GM23338 (cell line): ENCODE data around the gene JARID2. TPM values are rescaled to one million over a fixed set of nuclear protein-coding genes. Genes with fewer than 3 reads are reported as not detected.
"Not testable (repeated sequence)": the region's sequence is repeated elsewhere in the genome, so short reads cannot be mapped to it uniquely, and the experiment has no call there.

Experiments
- ATAC-seq: fragments of 200-7000 bp; cut with Tn5 transposase; 3 replicates; pipeline ENCODE4 v1.9.1; 2020
- DNase-seq: peaks from one replicate; pipeline ENCODE4 v3.0.0-alpha.2; 2015; ENCODE audit warnings: low spot score
- H2AFZ ChIP-seq: fragments of 200-600 bp; sonication (generic); 2 replicates; pipeline ENCODE4 v1.8.0; 2016; ENCODE audit warnings: antibody characterized with exemption, mild to moderate bottlenecking, moderate library complexity
- H3F3A ChIP-seq: fragments of 200-600 bp; sonication (generic); replicated peaks from 2 replicates; pipeline ENCODE4 v1.8.0; 2017; ENCODE audit warnings: antibody characterized with exemption, mixed run types, low read depth
- H3K27ac ChIP-seq: fragments of 200-600 bp; sonication (generic); 2 replicates; pipeline ENCODE4 v1.6.1; 2016; ENCODE audit warnings: low read depth
- H3K27me3 ChIP-seq: fragments of 200-600 bp; sonication (generic); 2 replicates; pipeline ENCODE4 v1.8.0; 2016; ENCODE audit warnings: mild to moderate bottlenecking, mixed run types, moderate library complexity; ENCODE audit not compliant: insufficient read depth
- H3K36me3 ChIP-seq: fragments of 200-600 bp; sonication (generic); 2 replicates; pipeline ENCODE4 v1.8.0; 2016; ENCODE audit warnings: mild to moderate bottlenecking; ENCODE audit not compliant: insufficient read depth
- H3K4me1 ChIP-seq: fragments of 200-600 bp; sonication (generic); 2 replicates; pipeline ENCODE4 v1.8.0; 2016; ENCODE audit warnings: mild to moderate bottlenecking, moderate library complexity; ENCODE audit not compliant: insufficient read depth
- H3K4me2 ChIP-seq: fragments of 200-600 bp; sonication (generic); 2 replicates; pipeline ENCODE4 v1.7.1; 2017; ENCODE audit warnings: mixed run types
- H3K4me3 ChIP-seq: fragments of 200-600 bp; sonication (generic); 2 replicates; pipeline ENCODE4 v1.6.1; 2016; ENCODE audit warnings: mixed run types
- H3K79me2 ChIP-seq: fragments of 200-600 bp; sonication (generic); replicated peaks from 2 replicates; pipeline ENCODE4 v1.8.0; 2017; ENCODE audit warnings: mild to moderate bottlenecking; ENCODE audit not compliant: insufficient read depth
- H3K9me2 ChIP-seq: fragments of 200-600 bp; sonication (generic); 2 replicates; pipeline ENCODE4 v1.8.0; 2017; ENCODE audit not compliant: insufficient read depth
- H4K20me1 ChIP-seq: fragments of 200-600 bp; sonication (generic); replicated peaks from 2 replicates; pipeline ENCODE4 v1.8.0; 2017; ENCODE audit warnings: mild to moderate bottlenecking; ENCODE audit not compliant: insufficient read depth
- H3K27ac Mint-ChIP-seq: 2 replicates; pipeline ENCODE4 v1.8.0; 2020; ENCODE audit warnings: inconsistent platforms, mild to moderate bottlenecking, moderate library complexity, mixed read lengths
- H3K27me3 Mint-ChIP-seq: 3 replicates; pipeline ENCODE4 v1.8.0; 2022; ENCODE audit warnings: low read depth, mild to moderate bottlenecking, moderate library complexity, mixed read lengths, inconsistent platforms; ENCODE audit not compliant: insufficient read depth, poor library complexity
- H3K36me3 Mint-ChIP-seq: 3 replicates; pipeline ENCODE4 v1.8.0; 2021; ENCODE audit warnings: low read depth, mild to moderate bottlenecking, inconsistent platforms, moderate library complexity, mixed read lengths
- H3K4me1 Mint-ChIP-seq: 3 replicates; pipeline ENCODE4 v1.8.0; 2020; ENCODE audit warnings: mild to moderate bottlenecking, inconsistent platforms, mixed read lengths
- H3K4me3 Mint-ChIP-seq: 3 replicates; pipeline ENCODE4 v1.8.0; 2021; ENCODE audit warnings: moderate library complexity, mild to moderate bottlenecking, inconsistent platforms, mixed read lengths
- H3K9me3 Mint-ChIP-seq: 3 replicates; pipeline ENCODE4 v1.8.0; 2020; ENCODE audit warnings: moderate library complexity, mild to moderate bottlenecking, inconsistent platforms, mixed read lengths
- CTCF ChIP-seq, 2 experiments: fragments of 200-600 bp in 1 of 2; sonication (generic) in 1 of 2; conservative IDR thresholded peaks; 2 replicates each; pipeline versions ENCODE4 v1.5.1 to v1.6.1; 2016 to 2017; ENCODE audit warnings: antibody characterized with exemption in 2 of 2, low read depth in 2 of 2, mild to moderate bottlenecking in 2 of 2, moderate library complexity in 1 of 2
- EZH2 ChIP-seq: fragments of 200-600 bp; sonication (generic); IDR thresholded peaks from one replicate; pipeline ENCODE4 v1.8.0; 2017; ENCODE audit warnings: antibody characterized with exemption, mild to moderate bottlenecking, low read depth; ENCODE audit not compliant: unreplicated experiment
- EZH2phosphoT487 ChIP-seq: fragments of 200-600 bp; sonication (generic); IDR thresholded peaks from one replicate; pipeline ENCODE4 v1.8.1; 2018; ENCODE audit warnings: antibody characterized with exemption; ENCODE audit not compliant: unreplicated experiment
- JUNB ChIP-seq: IDR thresholded peaks from one replicate; pipeline ENCODE4 v1.6.1; 2016; ENCODE audit warnings: antibody characterized with exemption; ENCODE audit not compliant: unreplicated experiment
- POLR2AphosphoS5 ChIP-seq: IDR thresholded peaks from 2 replicates; pipeline ENCODE4 v1.6.1; 2016; ENCODE audit warnings: antibody characterized with exemption, low read depth
- STAT1 ChIP-seq: IDR thresholded peaks from one replicate; pipeline ENCODE4 v1.6.1; 2016; ENCODE audit warnings: antibody characterized with exemption; ENCODE audit not compliant: unreplicated experiment
- ZNF114 ChIP-seq: fragments of 250-450 bp; sonication (Bioruptor Pico); IDR thresholded peaks from 2 replicates; pipeline ENCODE4 v1.5.0; 2020; ENCODE audit warnings: mild to moderate bottlenecking, moderate library complexity
- ZNF331 ChIP-seq: fragments of 250-450 bp; sonication (Bioruptor Pico); IDR thresholded peaks from 2 replicates; pipeline ENCODE4 v1.5.0; 2020; ENCODE audit warnings: low read depth, mild to moderate bottlenecking, moderate library complexity
- polyA plus RNA-seq: library from polyadenylated mRNA; unstranded; fragments of >200 nt; fragmentation: Nextera tagmentation; extraction: Ambion mirVana; gene quantifications from 2 replicates; pipeline ENCODE4 v1.2.1, GENCODE V29; 2016
- total RNA-seq: library from RNA; depleted of rRNA; stranded (reverse); fragments of >200 nt; shearing (Covaris generic); gene quantifications from 2 replicates; pipeline ENCODE4 v1.2.3, GENCODE V29; 2014
- TF ChIP-seq, protein P1 (sequence below): fragments of 250-450 bp; sonication (Bioruptor Pico); IDR thresholded peaks from 2 replicates; pipeline ENCODE4 v1.5.0; 2020; ENCODE audit warnings: mild to moderate bottlenecking, moderate library complexity
- TF ChIP-seq, protein P2 (sequence below): IDR thresholded peaks from one replicate; pipeline ENCODE4 v1.6.1; 2018; ENCODE audit warnings: antibody characterized with exemption; ENCODE audit not compliant: unreplicated experiment

Gene JARID2
- total and polyA plus RNA-seq, 2 experiments from 2014 or later: 92.8 to 196 TPM

- not testable (repeated sequence) for H3K4me1 Mint-ChIP-seq, H3K4me1 ChIP-seq, ATAC-seq, H3K9me2 ChIP-seq, H3K27me3 ChIP-seq, H3K4me2 ChIP-seq, H3K4me3 Mint-ChIP-seq, H3K4me3 ChIP-seq, H3K36me3 ChIP-seq, H3K27me3 Mint-ChIP-seq, H3F3A ChIP-seq, H3K79me2 ChIP-seq, DNase-seq, H2AFZ ChIP-seq, H3K27ac Mint-ChIP-seq, H4K20me1 ChIP-seq, H3K27ac ChIP-seq
- H3K36me3 Mint-ChIP-seq: peaks cover 15% of the 10 kb centered on the region
- peaks cover 12% of the 10 kb centered on the region for H3K9me3 Mint-ChIP-seq
Observed at GRCh38 chr6:15543332-15543917, 297.6 kb downstream of the JARID2 start.

DNA sequence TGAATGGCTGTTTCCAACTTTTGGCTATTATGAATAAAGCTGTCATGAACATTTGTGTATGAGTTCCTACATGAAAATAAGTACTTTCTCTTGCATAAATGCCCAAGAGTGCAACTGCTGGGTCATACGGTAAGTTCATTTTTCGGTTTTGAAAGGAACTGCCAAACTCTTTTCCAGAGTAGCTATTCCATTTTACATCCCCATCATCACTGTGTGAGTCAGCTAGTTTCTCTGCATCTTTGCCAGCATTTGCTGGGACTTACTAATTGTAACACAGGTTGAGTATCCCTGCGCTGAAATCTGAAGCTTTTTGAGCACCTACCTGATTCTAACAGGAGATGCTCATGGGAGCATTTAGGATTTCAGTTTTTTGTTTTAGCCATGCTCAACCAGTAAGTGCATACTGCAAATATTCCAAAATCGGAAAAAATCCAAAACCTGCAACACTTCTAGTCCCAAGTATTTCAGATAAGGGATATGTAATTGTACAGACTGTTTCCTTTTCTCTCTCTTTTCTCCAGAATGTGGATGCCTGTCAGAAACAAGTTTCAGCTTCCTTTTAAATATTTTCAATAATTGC is 298.5 kb downstream of the JARID2 start:
- H4K20me1 ChIP-seq: no peaks in the 10 kb centered on the region
- H3F3A ChIP-seq: no peaks in the 10 kb centered on the region
- H3K27ac ChIP-seq: no peak overlapping the region
- H3K36me3 Mint-ChIP-seq: peaks cover 15% of the 10 kb centered on the region
- H3K9me3 Mint-ChIP-seq: peaks cover 12% of the 10 kb centered on the region
- H3K27ac Mint-ChIP-seq: no peak overlapping the region
- ATAC-seq (no peak), DNase-seq (no peak)
- H3K27me3 Mint-ChIP-seq: peaks cover 3% of the 10 kb centered on the region
- no peaks in the 10 kb centered on the region for H3K27me3 ChIP-seq
- peaks cover under 1% of the 10 kb centered on the region; the same call in 1 of the 2 replicates for H3K4me1 ChIP-seq
- no peaks in the 10 kb centered on the region for H3K36me3 ChIP-seq
- H3K4me1 Mint-ChIP-seq: peaks cover 7% of the 10 kb centered on the region
- no peak overlapping the region for H3K4me3 ChIP-seq
- H3K79me2 ChIP-seq: no peaks in the 10 kb centered on the region
- H3K4me2 ChIP-seq: no peak overlapping the region
- no peak overlapping the region for H3K4me3 Mint-ChIP-seq
- no peaks in the 10 kb centered on the region; the same call in 1 of the 2 replicates for H3K9me2 ChIP-seq
- no peak overlapping the region for H2AFZ ChIP-seq
- TF ChIP-seq POLR2AphosphoS5: no peak
- TF ChIP-seq EZH2: no peak
- TF ChIP-seq, protein P1, sequence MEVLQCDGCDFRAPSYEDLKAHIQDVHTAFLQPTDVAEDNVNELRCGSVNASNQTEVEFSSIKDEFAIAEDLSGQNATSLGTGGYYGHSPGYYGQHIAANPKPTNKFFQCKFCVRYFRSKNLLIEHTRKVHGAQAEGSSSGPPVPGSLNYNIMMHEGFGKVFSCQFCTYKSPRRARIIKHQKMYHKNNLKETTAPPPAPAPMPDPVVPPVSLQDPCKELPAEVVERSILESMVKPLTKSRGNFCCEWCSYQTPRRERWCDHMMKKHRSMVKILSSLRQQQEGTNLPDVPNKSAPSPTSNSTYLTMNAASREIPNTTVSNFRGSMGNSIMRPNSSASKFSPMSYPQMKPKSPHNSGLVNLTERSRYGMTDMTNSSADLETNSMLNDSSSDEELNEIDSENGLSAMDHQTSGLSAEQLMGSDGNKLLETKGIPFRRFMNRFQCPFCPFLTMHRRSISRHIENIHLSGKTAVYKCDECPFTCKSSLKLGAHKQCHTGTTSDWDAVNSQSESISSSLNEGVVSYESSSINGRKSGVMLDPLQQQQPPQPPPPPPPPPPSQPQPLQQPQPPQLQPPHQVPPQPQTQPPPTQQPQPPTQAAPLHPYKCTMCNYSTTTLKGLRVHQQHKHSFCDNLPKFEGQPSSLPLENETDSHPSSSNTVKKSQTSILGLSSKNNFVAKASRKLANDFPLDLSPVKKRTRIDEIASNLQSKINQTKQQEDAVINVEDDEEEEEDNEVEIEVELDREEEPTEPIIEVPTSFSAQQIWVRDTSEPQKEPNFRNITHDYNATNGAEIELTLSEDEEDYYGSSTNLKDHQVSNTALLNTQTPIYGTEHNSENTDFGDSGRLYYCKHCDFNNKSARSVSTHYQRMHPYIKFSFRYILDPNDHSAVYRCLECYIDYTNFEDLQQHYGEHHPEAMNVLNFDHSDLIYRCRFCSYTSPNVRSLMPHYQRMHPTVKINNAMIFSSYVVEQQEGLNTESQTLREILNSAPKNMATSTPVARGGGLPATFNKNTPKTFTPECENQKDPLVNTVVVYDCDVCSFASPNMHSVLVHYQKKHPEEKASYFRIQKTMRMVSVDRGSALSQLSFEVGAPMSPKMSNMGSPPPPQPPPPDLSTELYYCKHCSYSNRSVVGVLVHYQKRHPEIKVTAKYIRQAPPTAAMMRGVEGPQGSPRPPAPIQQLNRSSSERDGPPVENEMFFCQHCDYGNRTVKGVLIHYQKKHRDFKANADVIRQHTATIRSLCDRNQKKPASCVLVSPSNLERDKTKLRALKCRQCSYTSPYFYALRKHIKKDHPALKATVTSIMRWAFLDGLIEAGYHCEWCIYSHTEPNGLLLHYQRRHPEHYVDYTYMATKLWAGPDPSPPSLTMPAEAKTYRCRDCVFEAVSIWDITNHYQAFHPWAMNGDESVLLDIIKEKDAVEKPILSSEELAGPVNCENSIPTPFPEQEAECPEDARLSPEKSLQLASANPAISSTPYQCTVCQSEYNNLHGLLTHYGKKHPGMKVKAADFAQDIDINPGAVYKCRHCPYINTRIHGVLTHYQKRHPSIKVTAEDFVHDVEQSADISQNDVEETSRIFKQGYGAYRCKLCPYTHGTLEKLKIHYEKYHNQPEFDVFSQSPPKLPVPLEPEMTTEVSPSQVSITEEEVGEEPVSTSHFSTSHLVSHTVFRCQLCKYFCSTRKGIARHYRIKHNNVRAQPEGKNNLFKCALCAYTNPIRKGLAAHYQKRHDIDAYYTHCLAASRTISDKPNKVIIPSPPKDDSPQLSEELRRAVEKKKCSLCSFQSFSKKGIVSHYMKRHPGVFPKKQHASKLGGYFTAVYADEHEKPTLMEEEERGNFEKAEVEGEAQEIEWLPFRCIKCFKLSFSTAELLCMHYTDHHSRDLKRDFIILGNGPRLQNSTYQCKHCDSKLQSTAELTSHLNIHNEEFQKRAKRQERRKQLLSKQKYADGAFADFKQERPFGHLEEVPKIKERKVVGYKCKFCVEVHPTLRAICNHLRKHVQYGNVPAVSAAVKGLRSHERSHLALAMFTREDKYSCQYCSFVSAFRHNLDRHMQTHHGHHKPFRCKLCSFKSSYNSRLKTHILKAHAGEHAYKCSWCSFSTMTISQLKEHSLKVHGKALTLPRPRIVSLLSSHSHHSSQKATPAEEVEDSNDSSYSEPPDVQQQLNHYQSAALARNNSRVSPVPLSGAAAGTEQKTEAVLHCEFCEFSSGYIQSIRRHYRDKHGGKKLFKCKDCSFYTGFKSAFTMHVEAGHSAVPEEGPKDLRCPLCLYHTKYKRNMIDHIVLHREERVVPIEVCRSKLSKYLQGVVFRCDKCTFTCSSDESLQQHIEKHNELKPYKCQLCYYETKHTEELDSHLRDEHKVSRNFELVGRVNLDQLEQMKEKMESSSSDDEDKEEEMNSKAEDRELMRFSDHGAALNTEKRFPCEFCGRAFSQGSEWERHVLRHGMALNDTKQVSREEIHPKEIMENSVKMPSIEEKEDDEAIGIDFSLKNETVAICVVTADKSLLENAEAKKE (CRISPR knock-in tag): no peak
- no peak for TF ChIP-seq CTCF (conservative IDR thresholded peaks at IDR 0.05; ENCODE audit: low read depth in 2 of 2)
- TF ChIP-seq JUNB: no peak
- TF ChIP-seq EZH2phosphoT487: no peak
- no peak for TF ChIP-seq ZNF331 (CRISPR knock-in tag)
- TF ChIP-seq, protein P2, sequence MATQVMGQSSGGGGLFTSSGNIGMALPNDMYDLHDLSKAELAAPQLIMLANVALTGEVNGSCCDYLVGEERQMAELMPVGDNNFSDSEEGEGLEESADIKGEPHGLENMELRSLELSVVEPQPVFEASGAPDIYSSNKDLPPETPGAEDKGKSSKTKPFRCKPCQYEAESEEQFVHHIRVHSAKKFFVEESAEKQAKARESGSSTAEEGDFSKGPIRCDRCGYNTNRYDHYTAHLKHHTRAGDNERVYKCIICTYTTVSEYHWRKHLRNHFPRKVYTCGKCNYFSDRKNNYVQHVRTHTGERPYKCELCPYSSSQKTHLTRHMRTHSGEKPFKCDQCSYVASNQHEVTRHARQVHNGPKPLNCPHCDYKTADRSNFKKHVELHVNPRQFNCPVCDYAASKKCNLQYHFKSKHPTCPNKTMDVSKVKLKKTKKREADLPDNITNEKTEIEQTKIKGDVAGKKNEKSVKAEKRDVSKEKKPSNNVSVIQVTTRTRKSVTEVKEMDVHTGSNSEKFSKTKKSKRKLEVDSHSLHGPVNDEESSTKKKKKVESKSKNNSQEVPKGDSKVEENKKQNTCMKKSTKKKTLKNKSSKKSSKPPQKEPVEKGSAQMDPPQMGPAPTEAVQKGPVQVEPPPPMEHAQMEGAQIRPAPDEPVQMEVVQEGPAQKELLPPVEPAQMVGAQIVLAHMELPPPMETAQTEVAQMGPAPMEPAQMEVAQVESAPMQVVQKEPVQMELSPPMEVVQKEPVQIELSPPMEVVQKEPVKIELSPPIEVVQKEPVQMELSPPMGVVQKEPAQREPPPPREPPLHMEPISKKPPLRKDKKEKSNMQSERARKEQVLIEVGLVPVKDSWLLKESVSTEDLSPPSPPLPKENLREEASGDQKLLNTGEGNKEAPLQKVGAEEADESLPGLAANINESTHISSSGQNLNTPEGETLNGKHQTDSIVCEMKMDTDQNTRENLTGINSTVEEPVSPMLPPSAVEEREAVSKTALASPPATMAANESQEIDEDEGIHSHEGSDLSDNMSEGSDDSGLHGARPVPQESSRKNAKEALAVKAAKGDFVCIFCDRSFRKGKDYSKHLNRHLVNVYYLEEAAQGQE: no peak
- no peak for TF ChIP-seq ZNF114 (CRISPR knock-in tag)
- TF ChIP-seq STAT1: no peak
